Stimulated activated CD4-positive, alpha-beta T cell treated with anti-CD3 and anti-CD28 coated beads, TNF-alpha, amount 100 ng/mL, for 1 hour (primary cell): Measurements from ENCODE around the gene LRRC71.

Source experiments
- DNase-seq, 3 donors: peaks; one replicate each; pipeline ENCODE4 v3.0.0-alpha.2; 2020; ENCODE audit warnings: low read depth in 3 of 3, low spot score in 1 of 3

LRRC71 gene

DNA sequence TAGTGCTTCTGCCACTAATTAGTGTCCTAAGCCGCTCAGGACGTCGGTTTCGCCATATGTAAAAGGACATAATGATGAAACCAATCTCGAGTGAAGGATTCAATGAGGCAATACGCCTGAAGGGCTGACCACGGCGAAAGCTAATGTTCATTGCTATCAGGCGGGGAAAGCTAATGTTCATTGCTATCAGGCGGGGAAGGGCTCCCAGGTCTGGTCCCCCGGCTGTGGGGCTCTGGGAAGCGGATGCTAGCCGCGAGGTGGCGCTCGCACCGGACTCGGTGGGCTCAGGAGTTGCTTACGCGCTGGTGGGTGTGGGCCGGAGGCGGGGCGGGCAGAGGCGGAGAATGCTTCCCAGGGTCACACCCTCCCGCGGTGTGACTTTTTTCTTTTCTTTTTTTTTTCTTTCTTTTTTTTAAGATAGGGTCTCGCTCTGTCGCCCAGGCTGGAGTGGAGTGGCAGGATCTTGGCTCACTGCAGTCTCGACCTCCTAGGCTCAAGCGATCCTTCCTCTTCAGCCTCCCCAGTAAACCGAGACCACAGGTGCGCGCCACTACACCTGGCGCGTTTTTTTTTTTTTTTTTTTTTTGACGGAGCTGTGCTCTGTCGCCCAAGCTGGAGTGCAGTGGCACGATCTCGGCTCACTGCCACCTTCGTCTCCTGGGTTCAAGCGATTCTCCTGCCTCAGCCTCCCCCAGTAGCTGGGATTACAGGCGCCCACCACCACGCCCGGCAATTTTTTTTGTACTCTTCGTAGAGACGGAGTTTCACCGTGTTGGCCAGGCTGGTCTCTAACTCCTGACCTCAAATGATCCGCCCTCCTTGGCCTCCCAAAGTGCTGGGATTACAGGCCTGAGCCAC lies 28.0 kb upstream of the LRRC71 start:
- DNase-seq, result peak; percentile 52 to 81 (median 62)

DNA sequence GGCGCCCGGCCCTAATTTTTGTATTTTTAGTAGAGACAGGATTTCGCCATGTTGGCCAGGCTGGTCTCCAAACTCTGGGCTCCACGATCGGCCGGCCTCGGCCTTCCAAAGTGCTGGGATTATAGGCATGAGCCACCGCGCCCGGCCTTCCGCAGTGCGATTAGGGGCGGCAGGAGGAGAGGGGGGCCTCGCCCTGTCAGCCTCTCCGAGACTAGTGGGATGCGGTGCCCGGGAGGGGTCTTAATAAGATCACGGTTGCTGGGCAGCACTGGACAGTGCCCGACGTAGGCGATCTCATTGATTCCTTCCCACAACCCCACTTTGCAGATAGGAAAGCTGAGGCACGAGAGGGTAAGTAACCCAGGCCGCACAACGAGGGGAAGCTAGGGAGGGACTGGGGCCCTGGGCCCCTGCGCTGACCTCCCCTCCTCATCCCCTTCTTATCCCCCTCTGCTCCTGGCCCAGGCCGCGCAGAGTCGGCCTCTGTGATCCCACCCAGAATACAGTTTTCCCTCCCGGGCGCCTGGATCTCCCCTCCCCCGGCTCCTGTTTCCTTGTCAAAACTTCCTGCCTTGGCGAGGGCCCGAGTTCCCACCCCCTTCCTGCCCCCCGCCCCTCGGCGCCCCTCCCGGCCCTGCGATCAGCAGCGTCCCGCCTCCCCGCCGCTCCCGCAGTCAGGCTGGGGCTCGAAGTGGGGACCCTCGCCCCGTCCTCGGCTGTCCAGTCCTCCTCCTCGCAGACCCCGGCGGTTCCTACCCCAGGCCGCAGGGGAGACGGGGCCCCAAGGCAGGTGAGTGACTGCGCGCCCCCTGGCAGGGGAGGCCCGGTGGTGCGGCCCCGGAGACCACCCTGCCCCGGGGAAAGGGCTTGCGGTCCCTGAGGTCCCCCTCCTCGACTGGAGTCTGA lies 27.1 kb upstream of the LRRC71 start, which contains the start of gene PEAR1:
TSS of gene PEAR1 (plus strand) at position 671 of the 906 bp plus-strand sequence. CDS start 10,209 bp downstream, outside the sequence.
- no peak for DNase-seq

DNA sequence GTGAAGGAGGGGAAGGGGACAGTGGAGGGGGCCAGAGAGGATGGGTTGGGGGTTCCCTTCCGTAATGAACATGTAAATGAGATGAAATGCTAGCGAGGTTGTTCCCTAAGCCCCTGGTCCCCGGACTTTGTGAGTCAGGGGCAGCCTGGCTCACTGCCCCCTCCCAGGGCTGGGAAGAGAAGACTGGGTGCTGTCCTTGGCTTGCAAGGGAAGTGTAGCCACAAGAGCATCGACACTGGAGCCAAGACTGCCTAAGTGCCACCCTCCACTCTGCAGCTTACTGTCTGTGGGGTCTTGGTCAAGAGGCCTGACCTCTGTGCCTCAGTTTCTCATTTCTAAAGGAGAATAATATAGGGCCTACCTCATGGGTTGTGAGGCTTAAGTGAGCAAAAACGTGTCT lies 26.4 kb upstream of the LRRC71 start:
- DNase-seq, result no peak

DNA sequence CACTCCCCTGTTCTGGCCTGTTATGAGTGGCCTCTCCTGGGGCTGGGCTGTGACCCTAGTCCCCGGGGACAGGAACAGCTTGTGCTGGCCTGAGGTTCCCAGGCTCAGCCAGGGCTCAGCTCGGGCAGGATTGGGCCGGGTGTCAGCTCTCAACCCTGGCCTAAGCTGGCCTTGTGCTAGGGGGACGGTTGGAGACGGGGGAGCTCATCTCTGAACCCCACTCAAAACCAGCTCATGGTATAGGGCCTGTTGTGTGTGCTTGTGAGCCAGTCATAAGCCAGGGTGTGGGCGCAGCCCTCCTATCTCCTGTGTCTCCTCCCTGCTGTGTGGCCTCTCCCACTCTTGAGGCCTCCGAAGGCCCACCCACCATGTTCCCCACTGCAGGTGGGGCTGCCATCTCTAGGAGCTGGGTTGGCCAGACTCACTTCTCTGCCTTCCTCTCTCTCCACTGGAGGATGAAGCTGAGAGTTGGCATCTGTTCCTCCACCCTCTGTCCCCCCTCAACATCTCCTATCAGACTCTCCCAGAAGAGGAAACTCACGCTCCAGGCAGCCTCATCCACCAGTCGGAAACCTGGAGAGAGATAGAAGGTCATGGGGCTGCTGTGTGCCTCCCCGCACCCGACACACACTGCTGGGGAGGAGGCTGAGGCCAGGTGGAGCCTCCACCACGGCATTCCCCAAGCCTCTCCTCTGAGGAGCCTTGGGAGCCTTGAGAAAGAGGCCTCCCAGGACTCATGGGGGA lies 25.5 kb upstream of the LRRC71 start:
- DNase-seq, result no peak

DNA sequence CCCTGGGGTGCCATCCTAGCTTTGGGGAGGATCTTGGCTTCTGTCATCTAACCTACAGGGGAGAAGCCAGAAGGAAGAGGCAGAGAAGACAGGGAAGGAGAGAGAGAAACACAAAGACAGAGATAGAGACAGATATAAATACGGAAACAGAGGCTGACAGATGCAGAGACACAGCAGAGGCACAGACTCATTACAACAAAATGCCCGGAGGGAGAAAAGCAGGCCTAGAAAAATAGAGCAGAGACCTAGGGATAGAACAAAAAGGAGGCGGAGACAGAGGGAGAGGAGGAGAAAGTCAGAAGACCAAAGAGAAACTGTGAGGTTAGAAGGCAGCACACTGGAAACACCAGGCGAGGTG lies 25.0 kb upstream of the LRRC71 start:
- DNase-seq, result no peak

DNA sequence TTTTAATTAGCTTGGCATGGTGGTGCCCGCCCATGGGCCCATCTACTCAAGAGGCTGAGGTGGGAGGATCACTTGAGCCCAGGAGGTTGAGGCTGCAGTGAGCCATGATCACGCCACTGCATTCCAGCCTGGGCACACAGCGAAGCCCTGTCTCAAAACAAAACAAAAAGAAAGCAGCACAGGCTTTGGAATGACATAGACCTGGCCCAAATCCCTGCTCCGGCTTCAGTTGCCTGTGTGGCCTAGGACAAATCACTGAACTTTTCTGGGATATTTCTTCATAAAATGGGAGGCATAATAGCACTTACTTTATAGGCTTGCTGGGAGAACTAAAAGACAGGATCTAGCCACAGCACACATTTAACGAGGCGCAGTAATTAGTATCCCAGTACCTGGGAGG lies 24.5 kb upstream of the LRRC71 start:
- DNase-seq, result no peak

DNA sequence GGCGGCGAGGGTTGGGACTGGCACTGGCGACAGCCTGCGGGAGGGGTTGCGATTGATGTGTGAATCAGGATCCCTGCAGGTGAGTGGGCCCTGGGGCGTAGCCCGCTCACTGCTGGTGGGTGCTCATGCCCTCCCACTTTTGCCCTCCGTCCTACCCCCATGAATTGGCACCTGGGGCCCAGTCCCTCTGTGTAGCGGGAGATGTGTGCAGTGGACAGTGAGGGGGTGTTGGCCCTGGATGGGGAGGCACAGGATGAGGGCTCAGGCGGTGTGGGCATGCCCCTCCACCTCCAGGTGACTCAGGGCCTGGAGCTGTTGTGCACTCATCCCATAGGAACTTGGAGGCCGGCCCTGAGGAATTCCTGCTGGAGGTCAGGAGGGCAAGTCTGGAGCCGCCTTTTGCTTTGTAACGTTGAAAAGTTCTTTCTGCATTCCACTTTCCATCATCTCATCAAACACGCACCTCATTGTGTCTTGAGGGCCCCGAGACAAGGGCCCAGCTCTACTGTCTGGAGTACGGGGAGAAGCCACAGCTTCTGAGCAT lies 23.9 kb upstream of the LRRC71 start:
- DNase-seq, result no peak

DNA sequence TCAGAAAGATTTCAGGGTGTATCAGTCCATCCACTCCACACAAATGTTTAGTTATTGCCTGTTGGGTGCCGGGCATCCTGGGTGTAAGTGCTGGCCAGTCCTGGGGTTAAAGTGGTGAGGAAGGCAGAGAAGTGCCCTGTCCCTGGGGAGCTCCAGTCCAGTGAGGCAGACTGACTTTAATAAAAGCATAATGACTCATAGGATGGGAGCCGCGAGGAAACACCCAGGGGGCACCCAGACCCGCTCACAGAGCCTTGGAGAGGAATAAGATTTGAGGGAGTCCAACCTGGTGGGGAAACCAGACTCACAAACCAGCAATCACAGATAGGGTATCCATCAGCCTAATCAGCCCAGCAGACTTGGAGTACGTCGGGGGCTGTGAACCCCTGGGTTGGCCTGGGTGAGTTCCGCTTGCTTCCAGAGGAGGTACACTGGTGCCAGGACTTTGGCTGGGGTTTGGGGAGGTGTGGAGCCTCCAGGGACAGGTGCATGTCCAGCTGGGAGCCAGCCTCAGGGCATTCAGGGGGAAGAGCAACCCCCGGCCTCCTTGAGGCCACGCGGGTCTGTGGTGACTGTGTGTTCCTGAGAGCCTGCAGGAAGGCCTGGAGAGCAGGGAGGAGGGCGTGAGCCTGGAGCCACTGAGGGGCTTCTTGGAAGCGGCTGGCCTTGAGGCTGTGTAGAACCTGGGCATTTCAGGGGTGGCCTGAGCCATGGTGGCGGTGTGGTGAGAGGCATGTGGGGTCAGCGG lies 23.2 kb upstream of the LRRC71 start:
- DNase-seq, result no peak

DNA sequence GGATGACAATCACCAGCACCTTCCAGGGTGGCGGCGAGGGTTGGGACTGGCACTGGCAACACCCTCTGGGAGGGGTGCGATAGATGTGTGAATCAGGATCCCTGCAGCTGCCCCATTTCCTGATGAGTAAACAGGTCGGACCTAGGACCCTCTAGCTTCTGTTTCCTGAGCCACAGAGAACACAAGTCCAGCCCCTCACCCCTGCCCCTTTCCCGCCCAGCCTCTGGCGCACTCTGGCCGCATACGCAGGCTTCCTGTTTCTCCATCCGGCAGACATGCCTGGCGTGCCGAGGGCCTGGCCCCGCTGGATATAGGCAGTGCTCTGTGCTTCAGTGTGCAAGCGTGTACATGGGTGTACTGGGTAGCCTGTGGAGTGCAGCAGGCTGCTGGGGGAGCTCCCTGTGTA lies 22.3 kb upstream of the LRRC71 start:
- DNase-seq, result no peak

DNA sequence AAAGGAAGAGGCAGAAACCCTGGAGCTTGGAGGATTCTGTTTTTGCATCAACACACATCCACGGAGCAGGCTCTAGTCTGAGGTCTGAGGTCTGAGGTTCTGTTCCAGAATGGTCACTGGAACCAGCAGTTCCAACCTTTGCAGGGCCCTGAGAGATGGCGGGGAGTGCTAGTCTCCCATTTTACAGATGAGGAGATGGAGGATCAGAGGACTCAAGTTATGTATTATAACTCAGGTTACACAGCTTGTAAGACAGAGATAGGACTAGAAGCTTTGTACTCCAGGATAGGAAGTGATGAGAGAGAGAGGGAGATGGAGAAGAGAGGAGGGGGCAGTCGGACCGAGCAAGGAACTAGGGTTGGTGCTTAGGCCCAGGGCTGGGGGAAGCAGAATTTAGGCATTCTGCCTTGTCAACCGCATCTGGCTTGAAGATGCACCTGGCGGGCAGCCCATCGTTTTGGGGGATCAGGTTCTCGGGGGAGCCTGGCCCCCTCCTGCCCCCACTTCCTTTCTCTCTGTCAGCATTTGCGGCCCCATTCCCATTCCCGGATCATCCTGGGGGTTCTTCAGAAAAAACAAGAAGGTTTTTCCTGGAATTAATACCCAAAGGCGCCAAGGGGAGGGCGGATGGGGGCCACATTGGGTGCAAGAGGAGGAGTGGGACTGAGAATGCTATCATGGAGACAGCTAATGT lies 21.3 kb upstream of the LRRC71 start:
- DNase-seq, result no peak

DNA sequence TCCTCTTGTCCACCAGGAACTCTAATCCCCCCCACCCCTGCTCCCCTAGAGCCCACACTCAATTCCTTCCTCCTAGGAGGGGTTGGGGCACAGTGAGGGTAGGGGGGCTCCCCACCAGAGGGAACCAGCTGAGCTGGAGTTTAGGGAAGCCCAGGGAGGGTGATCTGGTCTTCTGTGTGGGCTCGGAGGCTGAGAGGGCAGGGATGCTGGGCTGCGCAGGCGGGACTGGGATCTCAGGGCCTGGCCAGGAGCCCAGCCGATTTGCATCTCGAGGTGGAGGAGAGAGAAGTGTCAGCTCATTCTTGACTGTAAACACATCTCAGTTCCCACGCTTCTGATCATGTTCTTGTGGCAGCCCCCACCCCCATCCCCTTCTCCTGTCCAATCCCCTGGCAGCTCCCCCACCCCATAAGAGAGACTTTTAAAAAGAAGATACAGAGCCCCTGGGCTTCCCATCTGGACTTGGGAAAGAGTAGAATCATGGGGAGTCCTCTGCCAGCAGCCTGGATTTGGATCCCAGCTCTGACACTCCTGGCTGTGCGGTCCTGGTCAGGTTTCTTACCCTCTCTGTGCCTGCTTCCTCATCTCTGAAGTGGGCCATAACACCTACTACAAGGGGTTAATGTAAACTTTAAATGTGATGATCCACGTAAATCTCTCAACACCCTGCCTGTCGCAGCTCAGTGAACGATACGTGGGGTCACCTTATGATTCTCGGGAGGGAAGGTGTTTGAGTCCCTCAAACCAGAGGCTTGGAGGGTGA lies 20.3 kb upstream of the LRRC71 start:
- no peak for DNase-seq

DNA sequence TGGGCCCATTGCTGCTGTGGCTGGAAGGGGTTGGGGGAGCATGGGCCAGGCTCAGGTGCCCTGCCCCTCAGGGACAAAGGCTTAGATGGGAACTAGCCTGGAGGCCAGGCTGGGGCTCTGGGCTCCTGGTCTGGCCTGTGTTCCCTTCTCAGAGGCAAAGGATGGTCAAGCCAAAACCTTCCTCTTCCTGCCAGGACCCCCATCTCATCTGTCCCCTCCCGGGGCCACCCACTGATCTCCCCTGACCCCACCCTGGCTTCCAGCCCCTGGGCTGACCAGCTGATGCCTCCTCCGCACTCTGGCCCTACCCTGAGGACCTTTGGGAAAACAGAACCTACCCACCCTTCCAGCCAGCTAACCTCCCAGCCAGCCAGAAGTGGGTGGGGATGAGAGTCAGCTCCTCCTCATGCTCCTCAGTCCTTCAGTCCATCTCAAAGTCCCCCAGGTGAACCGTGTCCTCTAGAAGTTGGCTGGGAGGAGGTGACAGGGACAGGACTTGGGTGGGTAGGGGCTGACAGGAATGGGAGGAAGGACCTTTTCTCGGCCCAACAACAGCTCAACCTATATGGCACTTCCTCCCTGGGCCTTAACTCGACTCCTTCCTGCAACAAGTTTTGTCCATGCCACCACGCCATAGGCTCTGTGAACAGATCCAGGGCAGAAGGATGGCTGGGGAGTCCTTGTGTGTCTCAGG lies 19.4 kb upstream of the LRRC71 start:
- no peak for DNase-seq

DNA sequence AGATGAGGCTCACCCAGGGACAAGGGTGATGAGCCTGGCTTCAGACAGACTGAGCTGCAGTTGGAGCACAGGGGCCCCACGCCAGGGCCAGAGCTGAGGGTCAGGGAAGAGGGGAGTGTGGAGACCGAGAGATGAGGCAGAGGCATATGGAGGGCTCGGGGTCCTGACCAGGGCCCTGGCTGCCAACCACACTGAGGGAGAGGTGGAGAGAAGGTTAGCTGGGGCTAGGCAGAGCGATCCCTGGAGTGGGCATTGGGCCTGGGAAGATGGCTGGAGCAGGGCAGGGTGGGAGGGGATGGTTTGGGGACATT lies 18.9 kb upstream of the LRRC71 start:
- DNase-seq, result no peak

DNA sequence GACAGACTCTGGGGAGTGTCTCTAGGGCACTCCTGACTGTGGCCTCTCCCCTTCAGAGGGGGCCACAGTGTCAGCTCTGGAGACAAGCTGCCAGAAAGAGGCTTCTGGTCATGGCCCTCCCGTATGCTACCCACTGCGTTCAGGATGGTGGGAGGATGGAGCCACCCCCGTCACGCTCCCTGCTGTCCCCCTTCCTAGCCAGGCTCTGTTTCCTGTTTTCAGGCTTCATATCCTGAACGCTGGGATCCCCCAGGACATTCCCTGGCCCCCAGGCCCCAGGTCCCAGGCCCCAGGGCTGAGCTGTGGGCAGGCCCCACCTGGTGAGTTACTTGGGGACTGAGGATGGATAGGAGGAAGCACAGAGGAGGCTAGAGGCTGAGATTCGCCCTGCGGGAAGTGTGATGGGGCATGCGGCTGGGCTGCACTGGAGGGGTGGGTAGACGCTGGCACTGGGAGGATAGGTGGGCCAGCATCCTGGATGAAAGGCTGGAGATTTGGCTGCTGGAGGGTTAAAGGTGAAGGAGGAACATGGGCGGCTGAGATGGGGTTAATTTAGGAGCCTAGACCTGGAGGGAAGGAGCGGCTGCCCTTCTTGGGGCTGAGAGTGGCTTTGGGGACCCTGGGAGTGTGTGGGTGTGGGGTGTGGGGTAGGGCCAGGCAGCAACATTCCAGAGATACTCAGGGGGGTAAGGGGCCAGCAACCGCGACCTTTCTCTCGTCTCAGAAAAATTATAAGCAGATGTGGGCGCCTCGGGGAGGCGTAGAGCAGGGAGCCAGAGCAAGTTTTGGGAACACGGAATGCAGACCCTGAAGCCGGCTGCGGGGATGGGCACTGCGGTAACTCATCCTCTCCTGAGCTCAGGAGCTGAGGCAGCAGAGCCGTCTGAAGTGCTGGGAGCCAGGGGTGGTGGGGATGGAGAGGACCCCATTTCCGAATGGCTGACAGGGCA lies 18.2 kb upstream of the LRRC71 start:
- DNase-seq, result no peak

DNA sequence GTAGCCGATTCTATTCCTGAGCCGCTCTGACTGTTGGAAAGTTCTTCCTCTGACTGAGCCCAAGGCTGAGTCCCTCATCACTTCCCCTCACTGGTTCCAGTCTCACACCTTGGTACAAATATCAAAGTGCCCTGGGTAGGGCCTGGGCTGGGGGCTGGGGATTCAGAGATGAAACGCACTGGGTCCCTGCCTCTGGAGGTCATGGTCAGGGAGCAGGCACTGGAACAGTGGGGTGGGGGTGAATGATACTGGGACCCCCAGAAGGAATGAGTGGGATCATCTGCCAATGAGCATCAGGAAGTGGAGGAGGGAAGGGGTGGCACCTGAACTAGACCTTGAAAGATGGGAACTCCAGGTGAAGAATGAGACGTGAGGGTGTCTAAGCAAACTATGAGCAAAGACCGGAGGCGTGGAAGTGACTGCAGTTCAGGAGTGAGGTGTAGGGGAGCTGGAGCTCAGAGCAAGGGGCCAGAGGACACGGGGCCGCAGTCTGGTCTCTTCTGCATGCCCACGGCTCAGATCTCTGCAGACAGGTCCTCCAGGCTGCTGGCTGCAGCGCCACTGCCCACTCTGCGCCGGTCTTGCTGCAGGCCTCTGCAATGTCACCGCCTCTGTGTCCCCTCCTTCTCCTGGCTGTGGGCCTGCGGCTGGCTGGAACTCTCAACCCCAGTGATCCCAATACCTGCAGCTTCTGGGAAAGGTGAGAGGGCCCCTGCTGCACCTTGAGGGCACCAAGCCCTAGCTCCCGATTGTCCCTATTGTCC lies 16.9 kb upstream of the LRRC71 start:
- DNase-seq, result no peak

DNA sequence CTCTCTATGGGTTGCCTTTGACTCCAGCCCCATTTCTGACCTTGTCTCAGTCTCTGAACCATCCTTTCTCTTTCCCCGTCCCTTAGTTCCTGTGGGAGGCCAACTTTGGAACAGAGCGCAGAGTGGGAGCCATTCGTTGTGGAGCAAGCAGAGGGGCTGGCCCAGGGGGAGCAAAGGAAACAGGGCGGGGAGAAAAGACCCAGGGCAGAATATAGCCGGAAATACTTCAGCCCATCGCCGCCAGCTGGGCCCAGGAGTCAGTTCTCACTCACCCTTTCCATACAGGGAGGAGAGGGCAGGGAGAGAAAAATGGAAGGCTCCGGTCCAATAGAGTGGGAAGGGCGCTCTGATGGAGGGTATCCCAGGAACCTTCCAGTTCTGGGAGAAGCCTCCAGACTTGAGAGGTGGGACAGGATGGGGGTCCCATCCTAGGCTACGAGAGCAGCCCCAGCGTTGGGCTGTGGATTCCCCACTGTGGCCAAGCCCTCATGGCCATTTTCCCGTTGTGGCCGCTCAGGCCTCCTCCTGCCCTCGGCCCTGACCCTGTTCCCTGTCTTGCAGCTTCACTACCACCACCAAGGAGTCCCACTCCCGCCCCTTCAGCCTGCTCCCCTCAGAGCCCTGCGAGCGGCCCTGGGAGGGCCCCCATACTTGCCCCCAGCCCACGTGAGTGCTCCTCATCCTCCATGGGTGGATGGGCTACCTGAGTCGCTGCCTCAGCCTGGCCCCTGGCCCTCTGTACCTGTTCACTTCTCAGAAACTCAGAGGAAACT lies 16.1 kb upstream of the LRRC71 start:
- no peak for DNase-seq
